HL-60 (cell line): ENCODE data around the gene ZCCHC24.
A peak's percentile ranks its signal among the peaks of the same experiment; 100 is the strongest.

ENCODE experiments used
- DNase-seq, 2 experiments: peaks; one replicate each; pipeline ENCODE4 v3.0.0-alpha.2; 2010 to 2020; ENCODE audit warnings: low read depth in 1 of 2, low spot score in 1 of 2
- H3K27ac ChIP-seq: fragments of 250-450 bp; sonication (Bioruptor Pico); replicated peaks from 2 replicates; pipeline ENCODE4 v1.5.1; 2020; ENCODE audit warnings: mild to moderate bottlenecking, moderate library complexity
- H3K27me3 ChIP-seq: fragments of 250-450 bp; sonication (Bioruptor Pico); 2 replicates; pipeline ENCODE4 v1.5.1; 2021; ENCODE audit warnings: mild to moderate bottlenecking, moderate library complexity; ENCODE audit not compliant: insufficient read depth, poor library complexity, severe bottlenecking
- H3K4me3 ChIP-seq: replicated peaks from 2 replicates; pipeline ENCODE4 v1.5.1; 2011; ENCODE audit warnings: mild to moderate bottlenecking, control low read depth, low read length; ENCODE audit not compliant: insufficient read depth
- GABPA ChIP-seq: IDR thresholded peaks from 2 replicates; pipeline ENCODE4 v1.6.1; 2012; ENCODE audit warnings: low read depth
- POLR2AphosphoS5 ChIP-seq: IDR thresholded peaks from 2 replicates; pipeline ENCODE4 v1.6.1; 2012; ENCODE audit warnings: low read depth
- SPI1 ChIP-seq: IDR thresholded peaks from 2 replicates; pipeline ENCODE4 v1.6.1; 2012; ENCODE audit warnings: low read depth, mild to moderate bottlenecking, borderline replicate concordance
- TF ChIP-seq, protein P1 (sequence below): IDR thresholded peaks from 2 replicates; pipeline ENCODE4 v1.6.1; 2012; ENCODE audit warnings: low read depth; ENCODE audit not compliant: insufficient replicate concordance
- TF ChIP-seq, protein P2 (sequence below): IDR thresholded peaks from one replicate; pipeline ENCODE4 v1.5.1; 2011; ENCODE audit warnings: low read length, control low read depth, inconsistent platforms; ENCODE audit not compliant: insufficient read depth

The ZCCHC24 gene

GRCh38 chr10:79348640-79348988 lies 96.8 kb downstream of the ZCCHC24 start:
- Histone ChIP-seq H3K4me3 (peak overlapping the region; percentile 70), H3K27me3 (no peaks in the 10 kb centered on the region), H3K27ac (peak overlapping the region; percentile 99)
- no peak for DNase-seq
- TF ChIP-seq, protein P1, sequence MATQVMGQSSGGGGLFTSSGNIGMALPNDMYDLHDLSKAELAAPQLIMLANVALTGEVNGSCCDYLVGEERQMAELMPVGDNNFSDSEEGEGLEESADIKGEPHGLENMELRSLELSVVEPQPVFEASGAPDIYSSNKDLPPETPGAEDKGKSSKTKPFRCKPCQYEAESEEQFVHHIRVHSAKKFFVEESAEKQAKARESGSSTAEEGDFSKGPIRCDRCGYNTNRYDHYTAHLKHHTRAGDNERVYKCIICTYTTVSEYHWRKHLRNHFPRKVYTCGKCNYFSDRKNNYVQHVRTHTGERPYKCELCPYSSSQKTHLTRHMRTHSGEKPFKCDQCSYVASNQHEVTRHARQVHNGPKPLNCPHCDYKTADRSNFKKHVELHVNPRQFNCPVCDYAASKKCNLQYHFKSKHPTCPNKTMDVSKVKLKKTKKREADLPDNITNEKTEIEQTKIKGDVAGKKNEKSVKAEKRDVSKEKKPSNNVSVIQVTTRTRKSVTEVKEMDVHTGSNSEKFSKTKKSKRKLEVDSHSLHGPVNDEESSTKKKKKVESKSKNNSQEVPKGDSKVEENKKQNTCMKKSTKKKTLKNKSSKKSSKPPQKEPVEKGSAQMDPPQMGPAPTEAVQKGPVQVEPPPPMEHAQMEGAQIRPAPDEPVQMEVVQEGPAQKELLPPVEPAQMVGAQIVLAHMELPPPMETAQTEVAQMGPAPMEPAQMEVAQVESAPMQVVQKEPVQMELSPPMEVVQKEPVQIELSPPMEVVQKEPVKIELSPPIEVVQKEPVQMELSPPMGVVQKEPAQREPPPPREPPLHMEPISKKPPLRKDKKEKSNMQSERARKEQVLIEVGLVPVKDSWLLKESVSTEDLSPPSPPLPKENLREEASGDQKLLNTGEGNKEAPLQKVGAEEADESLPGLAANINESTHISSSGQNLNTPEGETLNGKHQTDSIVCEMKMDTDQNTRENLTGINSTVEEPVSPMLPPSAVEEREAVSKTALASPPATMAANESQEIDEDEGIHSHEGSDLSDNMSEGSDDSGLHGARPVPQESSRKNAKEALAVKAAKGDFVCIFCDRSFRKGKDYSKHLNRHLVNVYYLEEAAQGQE, result no peak
- no peak for TF ChIP-seq GABPA
- TF ChIP-seq, protein P2, sequence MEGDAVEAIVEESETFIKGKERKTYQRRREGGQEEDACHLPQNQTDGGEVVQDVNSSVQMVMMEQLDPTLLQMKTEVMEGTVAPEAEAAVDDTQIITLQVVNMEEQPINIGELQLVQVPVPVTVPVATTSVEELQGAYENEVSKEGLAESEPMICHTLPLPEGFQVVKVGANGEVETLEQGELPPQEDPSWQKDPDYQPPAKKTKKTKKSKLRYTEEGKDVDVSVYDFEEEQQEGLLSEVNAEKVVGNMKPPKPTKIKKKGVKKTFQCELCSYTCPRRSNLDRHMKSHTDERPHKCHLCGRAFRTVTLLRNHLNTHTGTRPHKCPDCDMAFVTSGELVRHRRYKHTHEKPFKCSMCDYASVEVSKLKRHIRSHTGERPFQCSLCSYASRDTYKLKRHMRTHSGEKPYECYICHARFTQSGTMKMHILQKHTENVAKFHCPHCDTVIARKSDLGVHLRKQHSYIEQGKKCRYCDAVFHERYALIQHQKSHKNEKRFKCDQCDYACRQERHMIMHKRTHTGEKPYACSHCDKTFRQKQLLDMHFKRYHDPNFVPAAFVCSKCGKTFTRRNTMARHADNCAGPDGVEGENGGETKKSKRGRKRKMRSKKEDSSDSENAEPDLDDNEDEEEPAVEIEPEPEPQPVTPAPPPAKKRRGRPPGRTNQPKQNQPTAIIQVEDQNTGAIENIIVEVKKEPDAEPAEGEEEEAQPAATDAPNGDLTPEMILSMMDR, result no peak
- no peak for TF ChIP-seq POLR2AphosphoS5
- TF ChIP-seq SPI1, result no peak

- DNase-seq, result peak; percentile 86 to 89
Measured at GRCh38 chr10:79347894-79348639, 97.4 kb downstream of the ZCCHC24 start.

DNA sequence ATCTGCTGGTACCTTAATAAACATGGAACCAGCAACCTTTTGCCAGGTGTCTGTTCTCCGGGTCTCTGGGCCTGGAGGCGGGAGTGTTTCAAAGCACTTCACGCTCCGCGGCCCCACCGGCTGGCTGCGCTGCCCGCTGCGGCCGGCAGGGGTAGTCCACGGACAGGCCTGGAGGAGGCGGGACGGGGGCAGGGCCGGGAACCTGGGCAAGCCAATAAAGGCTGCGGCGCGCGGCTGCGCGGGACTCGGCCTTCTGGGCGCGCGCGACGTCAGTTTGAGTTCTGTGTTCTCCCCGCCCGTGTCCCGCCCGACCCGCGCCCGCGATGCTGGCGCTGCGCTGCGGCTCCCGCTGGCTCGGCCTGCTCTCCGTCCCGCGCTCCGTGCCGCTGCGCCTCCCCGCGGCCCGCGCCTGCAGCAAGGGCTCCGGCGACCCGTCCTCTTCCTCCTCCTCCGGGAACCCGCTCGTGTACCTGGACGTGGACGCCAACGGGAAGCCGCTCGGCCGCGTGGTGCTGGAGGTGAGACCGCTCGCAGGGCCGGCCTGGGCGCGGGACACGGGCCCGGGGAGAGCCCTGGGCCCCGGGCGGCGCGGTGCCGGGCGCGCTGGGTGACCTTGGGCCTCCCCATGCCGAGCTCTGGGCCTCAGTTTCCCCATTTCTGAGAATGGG lies 98.1 kb downstream of the ZCCHC24 start, which contains the start of gene PPIF:
Gene PPIF (plus strand): TSS at position 244 of the 668 bp plus-strand sequence. CDS start 80 bp downstream, at position 324.
- H3K27ac ChIP-seq, result peak within 1 kb of the TSS; percentile 99
- peak within 1 kb of the TSS; percentile 70 for H3K4me3 ChIP-seq
- H3K27me3 ChIP-seq, result no peaks in the 10 kb centered on the region
- TF ChIP-seq GABPA, result no peak
- peak; percentile 92 for TF ChIP-seq POLR2AphosphoS5
- TF ChIP-seq, protein P2, result peak; percentile 73
- TF ChIP-seq, protein P1, result peak; percentile 55
- no peak for TF ChIP-seq SPI1
- peak; percentile 86 to 92 for DNase-seq

More at GRCh38 chr10:79347894-79348639, 97.4 kb downstream of the ZCCHC24 start:
- Histone ChIP-seq H3K4me3 (peak overlapping the region; percentile 70), H3K27me3 (no peaks in the 10 kb centered on the region), H3K27ac (peak overlapping the region; percentile 99)
- peak; percentile 23; the same call in 1 of the 2 replicates for TF ChIP-seq SPI1
- peak; percentile 5; the same call in 1 of the 2 replicates for TF ChIP-seq POLR2AphosphoS5
- TF ChIP-seq GABPA, result no peak
